IMR-90 (cell line): ENCODE measurements around the gene IGF2BP3. TPM values are rescaled to one million over a fixed set of nuclear protein-coding genes. Genes with fewer than 3 reads are reported as not detected.

Experiments
- ATAC-seq: fragments of 200-7000 bp; cut with Tn5 transposase; 2 replicates; pipeline ENCODE4 v1.9.1; 2020; ENCODE audit warnings: low read depth, mild to moderate bottlenecking, moderate library complexity
- BruUV-seq: library from RNA; stranded (reverse); fragments of 400-500 nt; replicated peaks from 2 replicates; lab custom pipeline; 2021; lab: Mats Ljungman, UMichigan
- CTCF ChIA-PET: fragments of 300-600 bp; formaldehyde crosslinking; extraction: SDS; loops from one replicate; lab custom pipeline; 2021; ENCODE audit warnings: antibody characterized with exemption; lab: Yijun Ruan, JAX
- POLR2A ChIA-PET: fragments of 300-600 bp; sonication (Branson Sonifier 250); formaldehyde crosslinking; loops from one replicate; lab custom pipeline; 2022; ENCODE audit warnings: antibody characterized with exemption; ENCODE audit not compliant: unreplicated experiment; lab: Charles Lee
- DNase-seq: peaks from one replicate; pipeline ENCODE4 v3.0.0; 2013
- H2AFZ ChIP-seq: replicated peaks from 2 replicates; pipeline ENCODE3; 2013; ENCODE audit warnings: low read length, mild to moderate bottlenecking; ENCODE audit not compliant: poor library complexity
- H2AK5ac ChIP-seq: 2 replicates; pipeline ENCODE4 v1.6.1; 2013; ENCODE audit warnings: low read depth, low read length, inconsistent platforms
- H2AK9ac ChIP-seq: replicated peaks from 2 replicates; pipeline ENCODE3; 2013; ENCODE audit warnings: mild to moderate bottlenecking, low read depth, low read length, moderate library complexity; ENCODE audit not compliant: poor library complexity
- H2BK120ac ChIP-seq: 2 replicates; pipeline ENCODE4 v1.6.1; 2013; ENCODE audit warnings: low read depth, low read length, inconsistent platforms
- H2BK15ac ChIP-seq: 3 replicates; pipeline ENCODE4 v1.6.1; 2013; ENCODE audit warnings: low read depth, low read length, inconsistent platforms
- H2BK20ac ChIP-seq: 2 replicates; pipeline ENCODE4 v1.6.1; 2013; ENCODE audit warnings: low read depth, mild to moderate bottlenecking, inconsistent platforms, low read length, moderate library complexity
- H2BK5ac ChIP-seq: 2 replicates; pipeline ENCODE4 v1.6.1; 2013; ENCODE audit warnings: mild to moderate bottlenecking, low read depth, low read length, inconsistent platforms; ENCODE audit not compliant: poor library complexity, severe bottlenecking
- H3K14ac ChIP-seq: replicated peaks from 2 replicates; pipeline ENCODE4 v1.6.1; 2013; ENCODE audit warnings: low read depth, low read length, inconsistent platforms
- H3K18ac ChIP-seq: 2 replicates; pipeline ENCODE4 v1.6.1; 2013; ENCODE audit warnings: low read depth, low read length, control low read depth
- H3K23ac ChIP-seq: 2 replicates; pipeline ENCODE4 v1.6.1; 2013; ENCODE audit warnings: low read depth, low read length, inconsistent platforms
- H3K27ac ChIP-seq: 2 replicates; pipeline ENCODE4 v1.5.1; 2013; ENCODE audit warnings: mild to moderate bottlenecking, control low read depth, low read length; ENCODE audit not compliant: insufficient read depth
- H3K27me3 ChIP-seq: 2 replicates; pipeline ENCODE4 v1.6.1; 2013; ENCODE audit warnings: low read length; ENCODE audit not compliant: control insufficient read depth, insufficient read depth
- H3K36me3 ChIP-seq: 2 replicates; pipeline ENCODE4 v1.6.1; 2013; ENCODE audit warnings: low read length, mixed read lengths; ENCODE audit not compliant: control insufficient read depth, insufficient read depth
- H3K4ac ChIP-seq: 2 replicates; pipeline ENCODE4 v1.6.1; 2013; ENCODE audit warnings: low read depth, low read length, inconsistent platforms
- H3K4me1 ChIP-seq: 2 replicates; pipeline ENCODE4 v1.6.1; 2013; ENCODE audit warnings: low read length, mixed read lengths; ENCODE audit not compliant: control insufficient read depth, insufficient read depth
- H3K4me2 ChIP-seq: 2 replicates; pipeline ENCODE4 v1.6.1; 2013; ENCODE audit warnings: low read depth, mild to moderate bottlenecking, control low read depth, low read length, moderate library complexity
- H3K4me3 ChIP-seq: 2 replicates; pipeline ENCODE4 v1.5.1; 2013; ENCODE audit warnings: low read depth, mild to moderate bottlenecking, control low read depth, low read length, moderate library complexity; ENCODE audit not compliant: insufficient read depth
- H3K56ac ChIP-seq: 2 replicates; pipeline ENCODE4 v1.6.1; 2013; ENCODE audit warnings: low read length, inconsistent platforms; ENCODE audit not compliant: insufficient read depth; ENCODE audit errors: extremely low read depth
- H3K79me1 ChIP-seq, 2 experiments: 2 replicates each; pipeline ENCODE4 v1.6.1; 2013; ENCODE audit warnings: low read length in 2 of 2, inconsistent platforms in 1 of 2, low read depth in 1 of 2
- H3K9ac ChIP-seq: 2 replicates; pipeline ENCODE4 v1.6.1; 2013; ENCODE audit warnings: low read depth, low read length, control low read depth
- H3K9me1 ChIP-seq: 2 replicates; pipeline ENCODE4 v1.6.1; 2013; ENCODE audit warnings: low read length, inconsistent platforms; ENCODE audit not compliant: insufficient read depth
- H3K9me3 ChIP-seq: 2 replicates; pipeline ENCODE4 v1.6.1; 2013; ENCODE audit warnings: low read length; ENCODE audit not compliant: control insufficient read depth, insufficient read depth
- H4K20me1 ChIP-seq: 2 replicates; pipeline ENCODE4 v1.6.1; 2013; ENCODE audit warnings: low read length, inconsistent platforms; ENCODE audit not compliant: insufficient read depth
- H4K5ac ChIP-seq: 2 replicates; pipeline ENCODE4 v1.6.1; 2013; ENCODE audit warnings: mild to moderate bottlenecking, low read depth, low read length, control low read depth
- H4K8ac ChIP-seq, 2 experiments: 2 replicates each; pipeline ENCODE4 v1.6.1; 2013; ENCODE audit warnings: low read depth in 2 of 2, low read length in 2 of 2, control low read depth in 1 of 2, inconsistent platforms in 1 of 2
- H4K91ac ChIP-seq: 2 replicates; pipeline ENCODE4 v1.6.1; 2013; ENCODE audit warnings: low read depth, low read length, inconsistent platforms; ENCODE audit not compliant: insufficient read depth
- CEBPB ChIP-seq: IDR thresholded peaks from 2 replicates; pipeline ENCODE4 v1.6.1; 2012; ENCODE audit warnings: low read depth, low read length, improper control_type of control experiment
- FOS ChIP-seq: fragments of 150-350 bp; IDR thresholded peaks from 2 replicates; pipeline ENCODE4 v1.6.1; 2016; ENCODE audit warnings: low read depth, low read length
- MAZ ChIP-seq: IDR thresholded peaks from 2 replicates; pipeline ENCODE4 v1.6.1; 2012; ENCODE audit warnings: low read depth, mild to moderate bottlenecking, low read length, improper control_type of control experiment, moderate library complexity, borderline replicate concordance
- MXI1 ChIP-seq: IDR thresholded peaks from 2 replicates; pipeline ENCODE4 v1.6.1; 2012; ENCODE audit warnings: low read depth, mild to moderate bottlenecking, low read length, moderate library complexity, borderline replicate concordance
- NFE2L2 ChIP-seq: fragments of 150-350 bp; IDR thresholded peaks from 2 replicates; pipeline ENCODE4 v1.6.1; 2016; ENCODE audit warnings: low read depth, mild to moderate bottlenecking, low read length
- POLR2A ChIP-seq: IDR thresholded peaks from 2 replicates; pipeline ENCODE4 v1.6.1; 2012; ENCODE audit warnings: mild to moderate bottlenecking, low read depth, low read length
- RAD21 ChIP-seq: IDR thresholded peaks from 2 replicates; pipeline ENCODE4 v1.6.1; 2012; ENCODE audit warnings: low read length, improper control_type of control experiment
- RCOR1 ChIP-seq: IDR thresholded peaks from 2 replicates; pipeline ENCODE4 v1.6.1; 2012; ENCODE audit warnings: mild to moderate bottlenecking, low read length, improper control_type of control experiment; ENCODE audit not compliant: insufficient replicate concordance
- SMC3 ChIP-seq: fragments of 150-350 bp; IDR thresholded peaks from 2 replicates; pipeline ENCODE4 v1.6.1; 2016; ENCODE audit warnings: low read depth, mild to moderate bottlenecking, antibody characterized with exemption, low read length, moderate library complexity
- WGBS, 2 experiments: methylation state at CpG; one replicate each; pipeline versions ENCODE4 v1.1.5 to v1.1.7; 2013; ENCODE audit warnings: missing lambda C conversion rate in 2 of 2; ENCODE audit not compliant: insufficient read length in 1 of 2; ENCODE audit errors: extremely low coverage in 2 of 2; 5-methylcytosine and 5-hydroxymethylcytosine counted together
- dilution Hi-C: fragments of 300-500 bp; cut with HindIII; formaldehyde crosslinking; loops from one replicate; pipeline ENCODE4 v1.14.3; 2018; ENCODE audit warnings: low sequenced_read_pairs; ENCODE audit not compliant: unreplicated experiment
- in situ Hi-C: fragments of 300-500 bp; cut with MboI; formaldehyde crosslinking; loops from 3 replicates; pipeline ENCODE4 v1.14.3; 2019; ENCODE audit warnings: low sequenced_read_pairs, inconsistent platforms, mixed read lengths
- intact Hi-C: fragments of 100-400 bp; cut with micrococcal nuclease; formaldehyde crosslinking; loops from 2 replicates; pipeline ENCODE4 v1.10.0; 2022
- polyA plus RNA-seq, 3 experiments: library from polyadenylated mRNA; depleted of rRNA; stranded (reverse); fragments of >200 nt; gene quantifications; 2 replicates each; pipeline ENCODE4 v1.2.3, GENCODE V29; 2012; ENCODE audit warnings: low replicate concordance in 1 of 3
- total RNA-seq: library from RNA; depleted of rRNA; stranded (reverse); fragments of >200 nt; gene quantifications from 2 replicates; pipeline ENCODE4 v1.2.3, GENCODE V29; 2012
- TF ChIP-seq, protein P1 (sequence below): fragments of 150-350 bp; IDR thresholded peaks from 2 replicates; pipeline ENCODE4 v1.6.1; 2017; ENCODE audit warnings: mild to moderate bottlenecking, antibody characterized with exemption, low read length, low read depth
- TF ChIP-seq, protein P2 (sequence below): conservative IDR thresholded peaks from 2 replicates; pipeline ENCODE4 v1.5.1; 2012; ENCODE audit warnings: mild to moderate bottlenecking, low read depth, low read length, improper control_type of control experiment
- TF ChIP-seq, protein P3 (sequence below): fragments of 150-350 bp; IDR thresholded peaks from 2 replicates; pipeline ENCODE4 v1.6.1; 2016; ENCODE audit warnings: low read depth, mild to moderate bottlenecking, low read length, moderate library complexity, borderline replicate concordance

IGF2BP3 gene
- total and polyA plus RNA-seq, 2 of the 4 experiments (the other 2 are of a cell fraction) = 50.9 to 59.3 TPM

DNA sequence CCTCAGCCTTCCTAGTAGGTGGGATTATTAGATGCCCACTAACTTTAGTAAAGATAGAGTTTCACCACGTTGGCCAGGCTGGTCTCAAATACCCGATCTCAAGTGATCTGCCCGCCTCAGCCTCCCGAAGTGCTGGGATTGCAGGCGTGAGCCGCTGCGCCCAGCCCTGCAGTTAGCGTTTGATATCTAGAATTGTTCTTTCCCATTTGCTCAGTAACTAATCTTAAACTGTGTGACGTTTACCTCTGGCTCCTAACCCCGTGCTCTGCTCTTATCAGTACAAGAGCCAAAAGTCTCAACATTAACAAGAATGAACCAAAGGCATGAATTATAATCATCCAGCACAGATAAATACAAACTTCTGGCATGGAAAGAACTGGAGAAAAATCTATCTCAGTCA is 47.4 kb downstream of the IGF2BP3 start:
- DNase-seq (no peak), ATAC-seq (no peak)
- Histone ChIP-seq H3K14ac (no peak overlapping the region), H3K36me3 (no peaks in the 10 kb centered on the region; the same call in 1 of the 2 replicates), H3K4me3 (no peak overlapping the region), H4K8ac (no peak overlapping the region; a peak in 1 of 4 replicates), H3K23ac (no peak overlapping the region), H4K91ac (no peak overlapping the region), H3K9me1 (0 out of 2 replicates have a peak, but pooled peaks cover 2% of the 10 kb centered on the region), H3K18ac (no peak overlapping the region), H2AK9ac (no peak overlapping the region), H3K9ac (no peak overlapping the region), H2AFZ (no peak overlapping the region), H3K56ac (no peak overlapping the region), H2AK5ac (no peak overlapping the region), H3K79me1 (peaks cover 3 to 60% of the 10 kb centered on the region in 2 experiments; a peak in 3 of 4 replicates), H4K20me1 (peaks cover 41% of the 10 kb centered on the region; the same call in 1 of the 2 replicates), H2BK120ac (no peak overlapping the region), H4K5ac (no peak overlapping the region), H3K4ac (no peak overlapping the region), H2BK15ac (no peak overlapping the region), H3K9me3 (no peaks in the 10 kb centered on the region), H3K27me3 (no peaks in the 10 kb centered on the region), H3K4me1 (peaks cover 2% of the 10 kb centered on the region; the same call in 1 of the 2 replicates), H2BK5ac (no peak overlapping the region), H2BK20ac (no peak overlapping the region), H3K27ac (no peak overlapping the region), H3K4me2 (no peak overlapping the region)
- dilution Hi-C loops = no loop called here
- 83% methylated on average over 7 of the region's 10 CpGs; no CpG with 5 or more reads in 1 of the 2 experiments for WGBS, 2 experiments
- CTCF ChIA-PET = no interaction called here
- intact Hi-C loops = no loop called here
- BruUV-seq = no TSS peak
- no peak for TF ChIP-seq CEBPB
- TF ChIP-seq, protein P1, sequence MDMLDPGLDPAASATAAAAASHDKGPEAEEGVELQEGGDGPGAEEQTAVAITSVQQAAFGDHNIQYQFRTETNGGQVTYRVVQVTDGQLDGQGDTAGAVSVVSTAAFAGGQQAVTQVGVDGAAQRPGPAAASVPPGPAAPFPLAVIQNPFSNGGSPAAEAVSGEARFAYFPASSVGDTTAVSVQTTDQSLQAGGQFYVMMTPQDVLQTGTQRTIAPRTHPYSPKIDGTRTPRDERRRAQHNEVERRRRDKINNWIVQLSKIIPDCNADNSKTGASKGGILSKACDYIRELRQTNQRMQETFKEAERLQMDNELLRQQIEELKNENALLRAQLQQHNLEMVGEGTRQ = no peak
- TF ChIP-seq, protein P2, sequence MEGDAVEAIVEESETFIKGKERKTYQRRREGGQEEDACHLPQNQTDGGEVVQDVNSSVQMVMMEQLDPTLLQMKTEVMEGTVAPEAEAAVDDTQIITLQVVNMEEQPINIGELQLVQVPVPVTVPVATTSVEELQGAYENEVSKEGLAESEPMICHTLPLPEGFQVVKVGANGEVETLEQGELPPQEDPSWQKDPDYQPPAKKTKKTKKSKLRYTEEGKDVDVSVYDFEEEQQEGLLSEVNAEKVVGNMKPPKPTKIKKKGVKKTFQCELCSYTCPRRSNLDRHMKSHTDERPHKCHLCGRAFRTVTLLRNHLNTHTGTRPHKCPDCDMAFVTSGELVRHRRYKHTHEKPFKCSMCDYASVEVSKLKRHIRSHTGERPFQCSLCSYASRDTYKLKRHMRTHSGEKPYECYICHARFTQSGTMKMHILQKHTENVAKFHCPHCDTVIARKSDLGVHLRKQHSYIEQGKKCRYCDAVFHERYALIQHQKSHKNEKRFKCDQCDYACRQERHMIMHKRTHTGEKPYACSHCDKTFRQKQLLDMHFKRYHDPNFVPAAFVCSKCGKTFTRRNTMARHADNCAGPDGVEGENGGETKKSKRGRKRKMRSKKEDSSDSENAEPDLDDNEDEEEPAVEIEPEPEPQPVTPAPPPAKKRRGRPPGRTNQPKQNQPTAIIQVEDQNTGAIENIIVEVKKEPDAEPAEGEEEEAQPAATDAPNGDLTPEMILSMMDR = no peak
- no peak for TF ChIP-seq SMC3
- TF ChIP-seq RAD21 = no peak
- TF ChIP-seq, protein P3, sequence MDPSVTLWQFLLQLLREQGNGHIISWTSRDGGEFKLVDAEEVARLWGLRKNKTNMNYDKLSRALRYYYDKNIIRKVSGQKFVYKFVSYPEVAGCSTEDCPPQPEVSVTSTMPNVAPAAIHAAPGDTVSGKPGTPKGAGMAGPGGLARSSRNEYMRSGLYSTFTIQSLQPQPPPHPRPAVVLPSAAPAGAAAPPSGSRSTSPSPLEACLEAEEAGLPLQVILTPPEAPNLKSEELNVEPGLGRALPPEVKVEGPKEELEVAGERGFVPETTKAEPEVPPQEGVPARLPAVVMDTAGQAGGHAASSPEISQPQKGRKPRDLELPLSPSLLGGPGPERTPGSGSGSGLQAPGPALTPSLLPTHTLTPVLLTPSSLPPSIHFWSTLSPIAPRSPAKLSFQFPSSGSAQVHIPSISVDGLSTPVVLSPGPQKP = no peak
- no peak for TF ChIP-seq MAZ
- no peak for TF ChIP-seq FOS
- no peak for TF ChIP-seq NFE2L2
- no peak for TF ChIP-seq MXI1
- TF ChIP-seq RCOR1 = no peak
- no peak for TF ChIP-seq POLR2A
- in situ Hi-C loops = no loop called here
- POLR2A ChIA-PET = no interaction called here
